Hematopoietic multipotent progenitor cell treated with erythropoietin and hydrocortisone succinate and interleukin-3 and kit ligand, for 17 days (in vitro differentiated cells): Measurements from ENCODE around the gene TTC33.
"Not testable (repeated sequence)": the region's sequence is repeated elsewhere in the genome, so short reads cannot be mapped to it uniquely, and the experiment has no call there.

ENCODE experiments used
- DNase-seq: peaks from one replicate; pipeline ENCODE4 v3.0.0-alpha.2; 2015; ENCODE audit warnings: low spot score

TTC33 gene, protein sequence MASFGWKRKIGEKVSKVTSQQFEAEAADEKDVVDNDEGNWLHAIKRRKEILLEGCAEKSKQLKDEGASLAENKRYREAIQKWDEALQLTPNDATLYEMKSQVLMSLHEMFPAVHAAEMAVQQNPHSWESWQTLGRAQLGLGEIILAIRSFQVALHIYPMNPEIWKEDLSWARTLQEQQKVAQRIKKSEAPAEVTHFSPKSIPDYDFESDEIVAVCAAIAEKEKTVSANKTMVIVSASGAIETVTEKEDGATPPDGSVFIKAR

DNA sequence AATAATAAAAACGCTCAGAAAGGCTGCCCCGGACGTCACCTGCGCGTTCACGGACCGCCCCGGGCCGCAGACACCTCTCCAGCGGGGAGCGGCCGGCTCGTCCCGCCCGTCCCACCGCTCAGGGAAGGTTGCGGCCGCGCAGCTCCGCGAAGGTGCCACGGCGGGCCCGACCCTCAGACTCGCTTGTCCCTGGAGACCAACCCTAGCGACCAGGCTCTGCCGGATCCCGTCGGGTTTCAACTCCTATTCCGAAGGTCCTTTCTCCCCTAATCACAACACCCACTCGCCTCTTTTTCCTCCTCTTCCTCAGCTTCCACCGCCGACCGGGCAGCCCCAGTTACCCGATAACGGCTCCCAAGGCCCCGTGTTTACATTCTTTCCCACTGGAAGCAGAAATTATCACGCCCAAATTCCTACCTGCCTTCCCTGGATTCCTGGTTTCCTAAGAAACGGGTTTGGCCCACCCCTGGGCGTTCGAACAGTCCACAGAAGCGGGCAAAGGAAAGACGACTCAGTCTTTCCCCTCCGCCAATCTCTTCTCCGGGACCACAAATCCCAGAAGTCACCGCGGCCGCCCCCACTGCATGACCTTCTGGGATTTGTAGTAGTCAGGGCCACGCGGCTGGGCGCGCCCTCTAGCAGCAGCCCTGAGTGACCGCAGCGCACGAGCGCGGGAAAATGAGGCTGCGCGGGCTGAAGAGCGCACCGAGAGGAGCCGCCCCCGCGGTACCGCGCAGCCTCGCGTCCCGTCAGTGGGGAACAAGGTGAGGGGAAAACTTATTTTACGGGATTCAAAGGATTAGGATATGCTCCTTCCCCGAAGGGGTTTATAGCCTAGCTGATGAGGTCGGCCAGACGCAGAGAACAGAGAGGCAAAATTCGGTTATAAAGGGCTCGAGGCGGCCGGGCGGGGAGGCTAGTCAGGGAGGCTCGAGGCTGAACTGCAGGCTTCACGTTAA, at the start of gene TTC33:
TSS of gene TTC33 (minus strand) at position 555 of the 959 bp plus-strand sequence. CDS start 8,943 bp downstream, outside the sequence.
- peak; percentile 89 for DNase-seq

DNA sequence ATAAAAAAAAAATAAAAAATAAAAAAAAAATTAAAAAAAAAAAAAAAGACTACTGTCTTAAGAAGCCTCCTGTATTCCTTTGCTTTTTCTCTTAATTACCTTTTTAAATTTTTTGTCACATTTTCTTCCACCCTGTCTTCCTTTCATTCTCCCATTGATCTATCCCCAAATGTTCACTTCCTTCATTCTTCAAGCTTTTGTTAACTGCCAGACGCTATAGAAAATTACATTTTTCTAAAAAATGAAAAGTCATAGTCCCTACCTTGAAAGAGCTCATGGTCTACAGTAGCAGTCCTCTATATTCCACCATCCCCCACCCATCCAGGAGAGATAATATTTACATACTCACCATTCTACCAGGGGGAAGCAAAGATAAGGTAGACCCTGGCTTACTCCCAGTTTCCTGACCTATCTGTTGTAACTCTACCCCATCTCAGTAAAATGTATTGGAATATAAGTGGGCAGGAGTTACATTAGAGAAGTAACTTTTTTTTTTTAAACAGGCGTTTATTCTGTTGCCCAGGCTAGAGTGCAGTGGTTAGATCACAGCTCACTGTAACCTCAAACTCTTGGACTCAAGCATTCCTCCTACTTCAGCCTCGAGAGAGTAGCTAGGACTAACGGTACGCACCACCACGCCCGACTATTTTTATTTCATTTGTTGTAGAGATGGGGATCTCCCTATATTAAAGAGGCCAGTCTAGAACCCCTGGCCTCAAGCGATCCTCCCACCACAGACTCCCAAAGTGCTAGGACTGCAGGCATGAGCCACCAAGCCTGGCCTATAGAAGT, 46.2 kb upstream of the TTC33 start:
- peak; percentile 47 for DNase-seq

DNA sequence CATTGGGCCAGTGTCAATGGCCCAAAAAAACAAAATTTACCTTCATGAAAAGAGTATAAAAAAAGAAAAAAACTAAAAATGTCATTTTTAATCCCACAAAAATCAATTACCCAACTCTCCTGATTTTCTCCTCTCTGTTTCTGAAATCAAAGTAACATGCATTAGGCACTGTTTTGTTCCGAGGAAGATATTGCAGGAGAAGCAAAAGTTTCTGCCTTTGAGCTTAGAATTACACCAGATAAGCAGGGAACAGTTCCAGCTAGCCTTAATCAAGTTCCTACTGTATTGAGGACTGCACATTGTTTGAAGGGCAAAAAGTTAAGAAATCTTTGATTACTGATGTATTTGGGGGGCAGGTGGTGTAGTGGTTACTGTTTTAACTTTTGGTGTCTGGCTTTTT, 43.5 kb upstream of the TTC33 start:
- DNase-seq = peak; percentile 22

DNA sequence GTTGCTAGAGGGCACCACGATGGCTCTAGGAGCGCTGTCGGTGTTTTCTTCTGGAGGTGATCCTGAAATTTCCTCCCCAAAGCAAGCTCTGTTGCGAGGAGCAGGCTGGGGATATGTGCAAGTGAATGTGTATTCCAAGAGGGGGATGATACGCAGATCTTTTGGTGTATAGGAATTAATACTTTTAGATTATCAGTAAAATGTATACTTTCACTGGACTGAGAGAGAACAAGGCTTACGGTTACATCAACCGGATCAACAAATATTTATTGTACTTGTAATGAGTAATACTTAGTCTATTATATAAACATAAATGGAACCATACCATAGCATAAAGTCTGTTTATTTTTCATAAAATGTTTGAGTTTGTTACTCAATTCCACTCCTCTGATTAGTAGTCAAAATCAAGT, 43.0 kb upstream of the TTC33 start:
- DNase-seq = peak; percentile 14

DNA sequence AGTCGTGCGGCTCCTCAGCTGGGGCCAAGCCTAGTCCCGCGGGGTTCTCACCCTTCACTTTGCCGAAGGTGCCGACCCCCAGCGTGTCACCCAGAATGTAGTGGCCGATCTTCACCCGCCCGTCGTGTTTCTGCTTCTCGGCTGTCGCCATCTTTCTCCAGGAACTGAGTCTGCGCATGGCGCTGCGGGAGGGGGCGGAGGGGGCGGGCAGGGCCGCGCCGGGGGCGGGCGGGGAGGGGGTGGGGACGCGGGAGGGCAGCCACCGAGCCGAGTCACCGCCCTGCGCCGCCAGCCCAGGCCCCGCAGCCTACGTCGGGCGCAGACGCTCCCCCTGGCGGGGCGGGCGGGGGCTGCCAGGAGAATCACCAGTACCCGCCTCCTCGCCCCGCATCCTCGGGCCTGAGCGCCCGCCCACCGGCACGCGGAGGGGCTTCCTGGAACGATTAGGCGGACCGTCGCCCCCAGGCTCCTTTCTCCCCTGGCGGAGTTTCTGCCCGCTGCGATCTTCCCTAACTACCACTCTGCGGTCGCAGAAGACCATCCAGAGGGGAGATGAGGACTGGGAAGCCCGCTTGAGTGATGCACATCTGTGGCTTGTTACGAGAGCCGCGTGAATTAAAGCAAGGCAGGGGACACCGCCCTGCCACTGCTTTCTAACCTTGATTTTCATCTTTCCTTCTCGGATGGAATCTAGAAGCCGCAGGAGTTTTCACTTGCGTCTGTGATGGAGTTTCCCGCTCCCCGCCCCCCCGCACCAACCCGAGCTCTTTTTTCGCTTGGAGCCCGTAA, 42.4 kb upstream of the TTC33 start, which contains the start of gene PRKAA1:
TSS of gene PRKAA1 (minus strand) at position 363 of the 789 bp plus-strand sequence. CDS start at position 178, 185 bp downstream.
- peak; percentile 92 for DNase-seq

DNA sequence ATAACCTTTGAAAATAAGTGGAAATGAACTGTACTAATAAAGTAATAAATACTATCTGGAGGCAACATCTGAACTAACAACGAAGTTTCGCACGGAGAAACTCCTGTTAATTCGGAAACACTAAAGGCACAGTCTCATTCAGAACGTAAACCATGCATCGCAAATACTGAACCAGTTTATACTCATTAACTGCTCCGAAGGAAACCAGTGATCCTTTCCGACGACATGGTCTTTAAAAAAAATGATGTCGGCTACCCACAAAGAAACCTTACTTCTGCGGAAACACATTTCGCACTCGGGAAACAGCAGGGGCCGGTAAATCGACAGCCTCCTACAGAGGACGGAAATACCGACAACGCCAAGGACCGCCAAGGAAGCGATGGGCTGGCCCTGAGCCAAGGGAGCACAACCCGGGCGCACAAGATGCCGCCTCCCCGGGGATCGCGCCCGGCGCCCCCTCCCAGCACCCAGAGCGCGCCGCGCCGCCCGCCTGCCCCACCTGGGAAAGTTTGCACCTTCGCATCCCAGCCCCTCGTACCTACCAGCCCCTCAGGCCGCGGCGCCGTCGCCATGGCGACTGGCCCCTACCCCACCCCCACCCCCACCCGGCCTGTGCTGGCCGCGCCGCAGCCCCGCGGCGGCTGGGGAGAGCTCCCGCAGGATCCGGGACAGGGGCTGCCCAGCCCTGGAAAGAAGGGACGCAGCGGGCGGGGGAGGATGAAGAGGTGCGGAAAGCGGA, 41.7 kb upstream of the TTC33 start:
- peak; percentile 82 for DNase-seq

DNA sequence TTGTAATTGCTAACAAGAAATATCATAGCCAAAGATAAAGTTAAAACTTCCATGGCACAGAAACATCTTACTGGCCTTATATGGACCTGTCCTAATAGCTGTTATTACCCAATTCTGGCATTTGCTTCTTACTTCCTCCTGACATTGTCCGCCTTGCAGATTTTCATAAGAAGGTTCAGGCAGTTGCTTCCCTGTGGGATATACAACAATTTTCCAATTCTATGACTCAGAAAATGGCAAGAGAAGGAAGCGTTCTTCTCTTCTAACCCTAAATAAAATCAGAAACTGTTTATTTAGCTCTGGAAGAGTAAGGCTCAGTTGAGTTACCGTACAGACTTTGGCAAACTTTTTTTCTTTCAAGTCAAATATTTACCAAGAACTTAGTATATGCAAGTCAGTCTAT, 40.7 kb upstream of the TTC33 start:
- DNase-seq = no peak

DNA sequence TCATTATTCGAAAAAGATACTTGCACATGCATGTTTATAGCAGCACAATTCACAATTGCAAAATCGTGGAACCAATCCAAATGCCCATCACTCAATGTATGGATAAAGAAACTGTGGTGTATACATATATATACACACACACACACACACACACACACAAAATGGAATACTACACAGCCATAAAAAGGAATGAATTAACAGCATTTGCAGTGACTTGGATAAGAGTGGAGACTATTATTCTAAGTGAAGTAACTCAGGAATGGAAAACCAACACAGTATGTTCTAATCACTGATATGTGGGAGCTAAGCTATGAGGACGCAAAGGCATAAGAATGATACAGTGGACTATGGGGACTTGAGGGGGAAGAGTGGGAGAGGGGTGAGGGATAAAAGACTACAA, 39.1 kb upstream of the TTC33 start:
- DNase-seq = not testable (repeated sequence)

DNA sequence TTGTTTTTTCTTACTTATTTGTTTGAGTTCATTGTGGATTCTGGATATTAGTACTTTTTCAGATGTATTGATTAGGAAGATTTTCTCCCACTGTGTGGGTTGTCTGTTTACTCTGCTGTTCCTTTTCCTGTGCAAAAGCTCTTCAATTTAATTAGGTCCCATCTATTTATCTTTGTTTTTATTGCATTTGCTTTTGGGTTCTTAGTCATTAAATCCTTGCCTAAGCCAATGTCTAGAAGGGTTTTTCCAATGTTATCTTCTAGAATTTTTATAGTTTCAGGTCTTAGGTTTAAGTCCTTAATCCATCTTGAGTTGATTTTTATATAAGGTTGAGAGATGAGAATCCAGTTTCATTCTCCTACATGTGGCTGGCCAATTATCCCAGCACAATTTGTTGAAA, 38.6 kb upstream of the TTC33 start:
- DNase-seq = not testable (repeated sequence)

DNA sequence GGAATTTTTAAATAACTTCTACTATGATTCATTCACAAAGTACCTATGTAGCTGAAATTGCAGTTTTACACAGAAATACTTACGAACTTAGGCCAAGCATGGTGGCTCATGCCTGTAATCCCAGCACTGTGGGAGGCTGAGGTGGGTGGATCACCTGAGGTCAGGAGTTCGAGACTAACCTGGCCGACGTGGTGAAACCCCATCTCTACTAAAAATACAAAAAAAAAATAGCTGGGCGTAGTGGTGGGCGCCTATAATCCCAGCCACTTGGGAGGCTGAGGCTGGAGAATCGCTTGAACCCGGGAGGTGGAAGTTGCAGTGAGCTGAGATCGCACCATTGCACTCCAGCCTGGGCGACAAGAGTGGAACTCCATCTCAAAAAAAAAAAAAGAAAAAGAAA, 36.9 kb upstream of the TTC33 start:
- not testable (repeated sequence) for DNase-seq

DNA sequence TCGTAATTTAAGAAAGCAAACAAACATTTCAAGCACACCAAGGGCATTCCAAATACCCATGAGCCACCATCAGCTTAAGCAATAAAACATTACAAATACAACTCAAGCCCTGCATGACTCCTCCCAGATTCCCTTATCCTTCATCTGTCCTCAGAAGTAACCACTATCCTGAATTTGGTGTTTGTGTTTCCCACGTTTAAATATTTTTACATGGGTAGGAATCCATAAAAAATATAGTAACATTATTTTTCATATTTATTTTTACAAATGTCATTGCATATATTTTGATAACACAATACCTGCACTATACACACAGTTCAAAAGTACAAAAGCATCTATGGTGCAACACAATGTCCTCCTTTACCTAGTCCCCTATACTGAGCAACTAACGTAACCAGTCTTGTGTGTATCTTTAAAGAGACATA, 36.0 kb upstream of the TTC33 start:
- no peak for DNase-seq

DNA sequence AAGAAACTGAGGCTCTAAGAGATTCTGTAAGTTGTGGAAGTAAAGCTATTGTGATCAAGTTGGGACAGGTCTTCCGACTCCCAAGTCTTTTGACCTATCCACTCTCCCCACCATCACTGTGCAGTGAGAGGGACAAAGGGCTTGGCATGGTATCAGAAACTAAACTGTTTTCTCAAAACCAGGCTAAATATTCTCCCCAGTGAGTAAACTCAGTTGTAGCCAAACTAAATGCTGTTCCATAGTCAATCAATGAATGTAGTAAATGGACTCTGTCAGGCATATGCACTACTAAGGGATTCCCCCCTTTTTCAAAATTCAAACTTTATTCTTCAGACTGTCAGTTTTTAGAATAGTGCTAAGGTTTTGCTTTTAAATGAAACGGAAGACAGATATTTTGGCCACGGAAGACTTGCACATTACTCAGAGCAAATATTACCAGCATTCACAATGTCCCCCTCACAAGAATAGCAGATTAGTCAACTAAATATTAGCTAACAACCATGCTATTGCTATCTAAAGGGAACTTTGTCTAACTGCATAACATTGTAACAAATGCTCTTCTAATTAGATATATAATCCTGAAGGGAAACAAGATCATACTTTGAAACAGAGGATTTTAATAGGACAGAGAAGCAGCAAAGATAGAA, 35.3 kb upstream of the TTC33 start:
- DNase-seq = no peak

DNA sequence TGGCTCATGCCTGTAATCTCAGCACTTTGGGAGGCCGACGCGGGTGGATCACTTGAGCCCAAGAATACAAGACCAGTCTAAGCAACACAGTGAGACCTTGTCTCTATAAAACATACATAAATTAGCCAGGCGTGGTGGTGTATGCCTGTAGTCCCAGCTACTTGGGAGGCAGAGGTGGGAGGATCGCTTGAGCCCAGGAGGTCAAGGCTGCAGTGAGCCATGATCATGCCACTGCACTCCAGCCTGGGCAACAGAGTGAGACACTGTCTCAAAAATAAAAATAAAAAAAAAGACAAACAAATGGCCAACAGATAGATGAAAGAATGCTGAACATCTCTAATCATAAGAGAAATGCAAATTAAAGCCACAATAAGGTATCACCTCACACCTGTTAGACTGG, 33.2 kb upstream of the TTC33 start:
- not testable (repeated sequence) for DNase-seq

DNA sequence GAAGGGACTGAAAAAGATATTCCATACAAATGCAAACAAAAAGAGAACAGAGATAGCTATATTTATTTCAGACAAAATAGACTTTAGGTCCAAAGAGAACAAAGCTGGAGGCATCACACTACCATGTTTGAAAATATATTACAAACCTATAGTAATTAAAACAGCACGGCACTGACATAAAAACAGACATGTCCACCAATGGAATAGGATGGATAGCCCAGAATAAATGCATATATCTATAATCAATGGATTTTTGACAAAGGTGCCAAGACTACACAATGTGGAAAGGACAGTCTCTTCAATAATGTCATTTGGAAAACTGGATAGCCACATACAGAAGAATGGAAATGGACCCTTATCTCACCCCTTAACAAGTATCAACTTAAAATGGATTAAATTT, 32.2 kb upstream of the TTC33 start:
- DNase-seq = no peak

DNA sequence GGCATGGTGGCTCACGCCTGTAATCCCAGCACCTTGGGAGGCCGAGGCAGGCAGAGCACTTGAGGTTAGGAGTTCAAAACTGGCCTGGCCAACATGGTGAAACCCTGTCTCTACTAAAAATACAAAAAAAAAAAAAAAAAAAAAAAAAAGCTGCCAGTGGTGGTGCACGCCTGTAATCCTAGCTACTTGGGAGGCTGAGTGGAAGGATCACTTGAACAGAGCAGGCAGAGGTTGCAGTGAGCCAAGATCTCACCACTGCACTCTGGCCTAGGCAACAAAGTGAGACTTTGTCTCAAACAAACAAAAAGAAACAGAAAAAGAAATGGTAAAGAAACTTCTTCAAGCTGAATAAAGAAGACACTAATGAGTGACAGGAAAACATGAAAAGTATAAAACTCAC, 30.9 kb upstream of the TTC33 start:
- not testable (repeated sequence) for DNase-seq

DNA sequence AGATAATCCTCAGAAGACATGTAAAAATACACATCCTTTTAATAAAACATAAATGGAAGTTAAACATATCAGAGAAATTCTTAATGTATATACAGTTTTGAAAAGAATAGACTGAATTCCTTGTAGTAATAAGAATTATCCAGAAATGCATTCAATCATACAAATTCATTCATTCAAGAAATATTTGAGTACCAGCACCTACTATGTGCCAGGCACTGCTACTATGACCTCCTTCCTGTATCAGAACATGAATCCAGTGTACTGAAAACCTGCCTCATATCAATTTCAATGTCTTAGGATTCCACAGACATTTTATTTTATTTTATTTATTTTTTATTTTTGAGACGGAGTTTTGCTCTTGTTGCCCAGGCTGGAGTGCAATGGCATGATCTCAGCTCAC, 29.2 kb upstream of the TTC33 start:
- no peak for DNase-seq

DNA sequence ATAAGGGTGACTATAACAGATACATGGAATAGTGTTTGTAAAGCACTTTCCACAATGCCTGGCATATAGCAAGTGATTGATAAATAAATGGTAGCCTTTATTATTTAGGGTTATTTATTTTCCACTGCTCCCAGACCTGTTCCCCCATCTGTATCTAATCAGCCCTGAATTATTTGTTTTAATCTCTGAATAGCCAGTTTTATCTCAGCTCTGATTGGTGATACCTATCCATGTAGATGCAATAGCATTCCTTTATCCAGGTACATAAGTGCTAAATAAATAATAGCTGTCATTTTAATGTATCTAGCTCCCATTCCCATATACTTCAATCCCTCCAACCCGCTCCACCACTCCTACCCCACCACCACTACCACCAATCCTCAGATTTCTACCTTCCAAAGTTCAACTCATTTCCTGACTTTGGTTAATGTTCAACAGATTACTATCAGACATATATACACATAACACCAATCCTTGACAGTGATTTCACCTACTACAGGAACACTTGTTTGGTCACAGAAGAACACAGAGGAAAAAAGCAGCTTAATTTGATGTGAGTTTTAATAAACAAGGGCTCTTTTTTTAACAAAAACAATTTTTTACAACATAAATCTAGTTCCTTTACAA, 28.4 kb upstream of the TTC33 start:
- DNase-seq = no peak

DNA sequence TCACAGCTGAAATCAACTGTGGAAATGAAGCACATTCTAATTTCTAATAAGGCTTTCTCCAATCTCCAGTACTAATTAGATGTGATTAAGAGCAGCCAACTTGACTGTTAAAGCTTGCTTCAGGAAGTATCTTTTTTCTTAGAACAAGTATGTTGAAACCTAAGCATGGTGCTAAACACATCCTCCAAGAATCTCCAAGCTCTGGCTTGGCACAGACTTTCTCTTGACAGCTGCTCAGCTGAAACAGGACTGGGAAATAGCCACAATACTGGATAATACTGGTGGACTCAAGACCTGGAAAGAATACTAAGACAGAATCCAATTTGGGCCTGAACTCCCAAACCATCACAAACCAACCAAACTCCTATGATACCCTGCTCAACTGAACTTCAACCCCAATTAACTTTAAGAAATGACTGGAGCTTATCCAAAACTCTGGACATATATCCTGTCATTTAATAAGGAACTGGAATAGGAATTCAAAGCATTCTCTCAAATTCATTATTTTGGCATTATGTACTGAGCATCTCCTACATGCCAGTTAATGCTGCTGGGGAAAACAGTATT, 26.2 kb upstream of the TTC33 start:
- DNase-seq = no peak

DNA sequence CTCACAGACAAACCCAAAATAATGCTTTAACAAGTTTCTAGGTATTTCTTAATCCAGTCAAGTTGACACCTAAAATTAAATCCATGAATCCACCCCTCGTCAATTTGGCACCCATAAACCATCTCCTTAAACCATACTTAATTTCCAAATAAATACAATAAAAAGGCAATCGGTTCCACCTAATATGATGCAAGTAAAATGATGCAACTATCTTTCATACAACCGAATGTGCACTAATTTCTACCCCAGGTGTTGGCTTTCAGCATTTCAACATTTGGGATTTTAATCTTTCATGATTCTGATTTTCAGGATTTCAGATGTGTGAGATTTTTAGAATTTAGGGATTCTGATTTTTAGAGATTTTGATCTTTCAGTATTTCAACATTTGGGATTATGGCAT, 25.1 kb upstream of the TTC33 start:
- DNase-seq = no peak
